Measurements from ENCODE around the gene SPATA2. TPM values are rescaled to one million over a fixed set of nuclear protein-coding genes. Genes with fewer than 3 reads are reported as not detected.

Gene SPATA2
- total RNA-seq, 1 experiment from 2014 or later: 6.6 TPM

- TF ChIP-seq ZNF274 (IDR thresholded peaks at IDR 0.05; ENCODE audit: low read depth, low read length): no peak
- TF ChIP-seq ATF3 (IDR thresholded peaks at IDR 0.05): no peak
- no peak for TF ChIP-seq YY1 (IDR thresholded peaks at IDR 0.05; ENCODE audit: extremely low read depth, insufficient replicate concordance, low read depth, low read length)
- no peak for TF ChIP-seq ZBTB33 (IDR thresholded peaks at IDR 0.05; ENCODE audit: extremely low read depth, insufficient replicate concordance, low read length)
- no peak for TF ChIP-seq JUND (IDR thresholded peaks at IDR 0.05)
- TF ChIP-seq CBX3 (IDR thresholded peaks at IDR 0.05; ENCODE audit: low read depth): no peak
- no peak for TF ChIP-seq ZFX (IDR thresholded peaks at IDR 0.05)
Measured at GRCh38 chr20:49866051-49866450, 49.3 kb downstream of the SPATA2 start (continued).

- Histone ChIP-seq H3K27me3 (ENCODE audit: insufficient read depth, low read length) (no peaks in the 10 kb centered on the region), H3K36me3 (ENCODE audit: control insufficient read depth in 1 of 2, insufficient read depth in 2 of 2, low read length in 2 of 2) (no peaks in the 10 kb centered on the region; a peak in 1 of 4 replicates), H3K9ac (ENCODE audit: low read length) (no peak overlapping the region), H4K20me1 (ENCODE audit: insufficient read depth) (no peaks in the 10 kb centered on the region), H2AFZ (ENCODE audit: low read depth, low read length, poor library complexity, severe bottlenecking) (no peak overlapping the region), H3K4me3 (replicated peaks in 1 of 2; ENCODE audit: low read depth in 1 of 2, low read length in 2 of 2) (no peak overlapping the region), H3K9me2 (ENCODE audit: insufficient read depth) (no peaks in the 10 kb centered on the region), H3K4me2 (ENCODE audit: low read length) (no peak overlapping the region), H3K27ac (ENCODE audit: low read depth, low read length) (no peak overlapping the region), H3K9me3 (ENCODE audit: control insufficient read depth in 1 of 2, insufficient read depth in 1 of 2, low read depth in 1 of 2, low read length in 2 of 2) (no peaks in the 10 kb centered on the region), H3K4me1 (ENCODE audit: control insufficient read depth in 1 of 2, insufficient read depth in 2 of 2, low read length in 2 of 2) (no peaks in the 10 kb centered on the region), H3K79me2 (ENCODE audit: insufficient read depth, low read length) (no peaks in the 10 kb centered on the region)
- RAD21 ChIA-PET (ENCODE audit: low non-redundant PET in 1 of 2, low total read pairs in 2 of 2, uncharacterized antibody in 2 of 2, unreplicated experiment in 2 of 2): no interaction called here
- CTCF ChIA-PET: no interaction called here
- no peak for TF ChIP-seq ELF1 (IDR thresholded peaks at IDR 0.05; ENCODE audit: borderline replicate concordance, low read depth)
- TF ChIP-seq ATF3 (IDR thresholded peaks at IDR 0.05): no peak
- TF ChIP-seq CBX3 (IDR thresholded peaks at IDR 0.05; ENCODE audit: low read depth): no peak
- TF ChIP-seq POLR2A (IDR thresholded peaks at IDR 0.05; ENCODE audit: borderline replicate concordance, extremely low read depth, insufficient read depth, insufficient read length): no peak
- TF ChIP-seq FOSL1 (IDR thresholded peaks at IDR 0.05; ENCODE audit: low read depth): no peak
- no peak for TF ChIP-seq MAX (IDR thresholded peaks at IDR 0.05)
- no peak for TF ChIP-seq EZH2 (IDR thresholded peaks at IDR 0.05)
- TF ChIP-seq SIN3A (IDR thresholded peaks at IDR 0.05; ENCODE audit: low read depth): no peak
- TF ChIP-seq SP1 (IDR thresholded peaks at IDR 0.05; ENCODE audit: low read depth): no peak
- TF ChIP-seq EGR1 (IDR thresholded peaks at IDR 0.05; ENCODE audit: low read depth): no peak
- no peak for TF ChIP-seq RAD21 (IDR thresholded peaks at IDR 0.05; ENCODE audit: low read depth)
- TF ChIP-seq YY1 (IDR thresholded peaks at IDR 0.05; ENCODE audit: extremely low read depth, insufficient replicate concordance, low read depth, low read length): no peak
- TF ChIP-seq POLR2AphosphoS5 (IDR thresholded peaks at IDR 0.05; ENCODE audit: low read depth, low read length): no peak
- TF ChIP-seq JUND (IDR thresholded peaks at IDR 0.05): no peak
- TF ChIP-seq CTCF (IDR thresholded peaks at IDR 0.05 in 2 of 3, conservative IDR thresholded peaks at IDR 0.05 in 1 of 3; ENCODE audit: borderline replicate concordance in 1 of 3, insufficient read depth in 1 of 3, low read depth in 2 of 3, low read length in 2 of 3): no peak
- no peak for TF ChIP-seq CEBPB (IDR thresholded peaks at IDR 0.05; ENCODE audit: low read depth)
- TF ChIP-seq ZNF274 (IDR thresholded peaks at IDR 0.05; ENCODE audit: low read depth, low read length): no peak
- no peak for TF ChIP-seq SRF (IDR thresholded peaks at IDR 0.05; ENCODE audit: low read depth)
- TF ChIP-seq TCF7L2 (IDR thresholded peaks at IDR 0.05; ENCODE audit: borderline replicate concordance, extremely low read depth, insufficient read depth, insufficient read length): no peak
- BruUV-seq (replicated peaks): no TSS peak
- no peak for ATAC-seq
- intact Hi-C loops (cut with micrococcal nuclease): no loop called here
- POLR2A ChIA-PET: no interaction called here
- DNase-seq (ENCODE audit: low read depth, low spot score): no peak
Measured at GRCh38 chr20:49865559-49865958, 49.8 kb downstream of the SPATA2 start.
